Activated T-cell treated with anti-CD3 and anti-CD28 coated beads, Interleukin-2, amount 50 U/mL, for 72 hours (primary cell): ENCODE data around the gene KAT2B. TPM values are rescaled to one million over a fixed set of nuclear protein-coding genes. Genes with fewer than 3 reads are reported as not detected.
A peak's percentile ranks its signal among the peaks of the same experiment; 100 is the strongest.
"Not testable (repeated sequence)": the region's sequence is repeated elsewhere in the genome, so short reads cannot be mapped to it uniquely, and the experiment has no call there.

Experiments used
- ATAC-seq, 2 donors: fragments of 150-1000 bp; cut with Tn5 transposase; replicated peaks in 1 of 2; 2 replicates each; pipeline ENCODE4 v1.10.0; 2021; ENCODE audit warnings: moderate library complexity in 2 of 2, mild to moderate bottlenecking in 1 of 2
- DNase-seq, 2 donors: peaks; one replicate each; pipeline ENCODE4 v3.0.0; 2021 to 2022; ENCODE audit warnings: mixed read lengths in 1 of 2
- H3K27ac Mint-ChIP-seq: one replicate; pipeline ENCODE4 v1.8.0; 2022; ENCODE audit warnings: mild to moderate bottlenecking, moderate library complexity, mixed read lengths
- H3K27me3 Mint-ChIP-seq: one replicate; pipeline ENCODE4 v1.8.0; 2022; ENCODE audit warnings: low read depth, mixed read lengths
- H3K36me3 Mint-ChIP-seq, 2 donors: one replicate each; pipeline ENCODE4 v1.8.0; 2022; ENCODE audit warnings: mixed read lengths in 2 of 2, mild to moderate bottlenecking in 1 of 2; ENCODE audit not compliant: insufficient read depth in 2 of 2
- H3K4me1 Mint-ChIP-seq: one replicate; pipeline ENCODE4 v1.8.0; 2022; ENCODE audit warnings: low read depth, mixed read lengths
- H3K4me3 Mint-ChIP-seq, 2 donors: one replicate each; pipeline ENCODE4 v1.8.0; 2022; ENCODE audit warnings: mild to moderate bottlenecking in 2 of 2, mixed read lengths in 2 of 2, moderate library complexity in 2 of 2
- H3K9me3 Mint-ChIP-seq, 2 donors: one replicate each; pipeline ENCODE4 v1.8.0; 2022; ENCODE audit warnings: mixed read lengths in 2 of 2
- total RNA-seq, 2 donors: library from RNA; stranded (reverse); gene quantifications; one replicate each; pipeline ENCODE4 v1.2.3, GENCODE V29; 2022

Gene KAT2B
- total RNA-seq, result 10 to 100 TPM; 26.7 to 37.3 TPM

GRCh38 chr3:20039765-20040547 is at the start of gene KAT2B:
Gene KAT2B, plus strand, starts transcription at chr3:20040446. Its CDS starts 32 bp downstream, at chr3:20040478.
- peaks cover 53% of the 10 kb centered on the region for H3K4me1 Mint-ChIP-seq
- peak within 1 kb of the TSS; percentile 99 for H3K27ac Mint-ChIP-seq
- peak within 1 kb of the TSS; percentile 98 to 99 for H3K4me3 Mint-ChIP-seq
- H3K27me3 Mint-ChIP-seq, result no peaks in the 10 kb centered on the region
- no peaks in the 10 kb centered on the region for H3K36me3 Mint-ChIP-seq
- ATAC-seq (peak; percentile 72 to 79), DNase-seq (peak; percentile 85)
- H3K9me3 Mint-ChIP-seq, result no peaks in the 10 kb centered on the region

GRCh38 chr3:19994796-19995195 is 45.5 kb upstream of the KAT2B start:
- Mint-ChIP-seq H3K27ac (no peak overlapping the region), H3K4me3 (no peak overlapping the region), H3K4me1 (no peaks in the 10 kb centered on the region), H3K9me3 (peaks cover 0 to 6% of the 10 kb centered on the region in 2 donors), H3K36me3 (no peaks in the 10 kb centered on the region), H3K27me3 (no peaks in the 10 kb centered on the region)
- DNase-seq (no peak), ATAC-seq (no peak)

GRCh38 chr3:19997502-19997901 is 42.7 kb upstream of the KAT2B start:
- Mint-ChIP-seq H3K36me3 (no peaks in the 10 kb centered on the region), H3K4me1 (no peaks in the 10 kb centered on the region), H3K9me3 (peaks cover 0 to 6% of the 10 kb centered on the region in 2 donors), H3K27me3 (no peaks in the 10 kb centered on the region), H3K4me3 (no peak overlapping the region), H3K27ac (no peak overlapping the region)
- ATAC-seq (no peak), DNase-seq (no peak)

- Mint-ChIP-seq H3K27me3 (no peaks in the 10 kb centered on the region), H3K9me3 (peaks cover 0 to 3% of the 10 kb centered on the region in 2 donors), H3K27ac (no peak overlapping the region), H3K36me3 (no peaks in the 10 kb centered on the region), H3K4me3 (no peak overlapping the region), H3K4me1 (no peaks in the 10 kb centered on the region)
- DNase-seq (no peak), ATAC-seq (no peak)
Observed at GRCh38 chr3:20001932-20002331, 38.3 kb upstream of the KAT2B start.

DNA sequence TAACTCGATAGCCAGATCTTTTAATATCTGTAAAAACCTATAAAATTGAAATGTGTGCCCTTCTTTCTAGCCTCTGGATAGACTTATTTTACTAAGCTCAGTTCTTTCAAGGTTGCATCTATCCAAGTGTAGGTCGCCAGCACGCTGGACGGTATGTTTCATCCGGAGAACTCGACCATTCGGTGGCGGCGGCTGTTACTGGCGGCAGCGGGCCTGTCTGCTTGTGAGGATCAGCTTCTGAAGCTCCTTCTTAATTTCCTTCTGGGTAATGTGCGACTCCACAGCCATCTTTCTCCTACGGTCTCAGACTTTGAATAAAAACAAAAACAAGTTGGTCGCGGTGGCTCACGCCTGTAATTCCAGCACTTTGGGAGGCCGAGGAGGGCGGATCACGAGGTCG is 32.3 kb upstream of the KAT2B start:
- Mint-ChIP-seq H3K36me3 (no peaks in the 10 kb centered on the region), H3K27ac (no peak overlapping the region), H3K4me1 (no peaks in the 10 kb centered on the region), H3K9me3 (no peaks in the 10 kb centered on the region), H3K27me3 (no peaks in the 10 kb centered on the region), H3K4me3 (no peak overlapping the region)
- DNase-seq (no peak), ATAC-seq (no peak)

DNA sequence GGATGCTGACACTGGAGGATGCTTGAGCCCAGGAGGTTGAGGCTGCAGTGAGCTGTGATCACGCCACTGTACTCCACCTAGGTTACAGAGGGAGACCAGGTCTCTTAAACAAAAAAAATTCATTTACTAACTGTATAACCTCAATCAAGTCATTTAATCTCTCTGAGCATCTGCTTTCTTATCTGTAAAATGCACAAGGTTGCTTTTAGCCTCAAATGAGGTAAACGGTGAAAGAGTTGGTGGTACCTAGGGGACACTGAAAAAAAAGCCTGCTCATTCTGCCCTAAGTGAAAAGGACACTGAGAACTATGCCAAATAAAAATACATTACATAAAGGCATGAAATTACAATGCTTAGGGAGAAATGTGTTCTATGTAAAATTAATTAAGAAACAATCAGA is 31.6 kb upstream of the KAT2B start:
- no peak overlapping the region for H3K27ac Mint-ChIP-seq
- H3K36me3 Mint-ChIP-seq, result no peaks in the 10 kb centered on the region
- H3K4me3 Mint-ChIP-seq, result no peak overlapping the region
- no peaks in the 10 kb centered on the region for H3K9me3 Mint-ChIP-seq
- ATAC-seq (no peak), DNase-seq (no peak)
- H3K27me3 Mint-ChIP-seq, result no peaks in the 10 kb centered on the region
- H3K4me1 Mint-ChIP-seq, result no peaks in the 10 kb centered on the region

- H3K27me3 Mint-ChIP-seq, result no peaks in the 10 kb centered on the region
- no peak within 1 kb of the TSS for H3K27ac Mint-ChIP-seq
- no peaks in the 10 kb centered on the region for H3K9me3 Mint-ChIP-seq
- no peaks in the 10 kb centered on the region for H3K36me3 Mint-ChIP-seq
- no peaks in the 10 kb centered on the region for H3K4me1 Mint-ChIP-seq
- DNase-seq (no peak), ATAC-seq (no peak)
- H3K4me3 Mint-ChIP-seq, result no peak within 1 kb of the TSS
Observed at GRCh38 chr3:20012164-20012563, 28.1 kb upstream of the KAT2B start, which contains the start of gene PP2D1. Gene PP2D1, minus strand, starts transcription at chr3:20012264. Its CDS starts 192 bp downstream, at chr3:20012072.

DNA sequence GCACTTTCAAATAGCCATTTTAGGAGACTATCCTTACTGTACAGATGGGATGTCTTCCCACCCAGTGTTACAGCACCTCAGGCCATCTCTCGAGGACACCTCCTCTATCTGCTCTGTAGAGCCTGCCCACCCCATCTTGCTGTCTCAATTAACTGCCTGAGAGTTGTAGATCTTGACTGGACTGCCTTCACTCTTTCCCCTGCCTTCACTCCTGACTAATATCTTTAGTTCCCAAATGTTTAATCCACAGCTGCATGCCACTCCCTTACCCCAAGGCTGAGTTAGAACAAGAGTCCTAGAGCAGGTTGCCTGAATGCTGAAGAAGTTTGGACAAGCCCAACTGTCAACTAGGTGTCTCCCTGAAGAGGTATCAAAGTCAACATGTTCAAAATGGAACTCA is 26.9 kb upstream of the KAT2B start:
- no peaks in the 10 kb centered on the region for H3K36me3 Mint-ChIP-seq
- H3K27me3 Mint-ChIP-seq, result no peaks in the 10 kb centered on the region
- no peaks in the 10 kb centered on the region for H3K9me3 Mint-ChIP-seq
- ATAC-seq (no peak), DNase-seq (no peak)
- H3K4me1 Mint-ChIP-seq, result no peaks in the 10 kb centered on the region
- H3K27ac Mint-ChIP-seq, result no peak overlapping the region
- H3K4me3 Mint-ChIP-seq, result no peak overlapping the region

DNA sequence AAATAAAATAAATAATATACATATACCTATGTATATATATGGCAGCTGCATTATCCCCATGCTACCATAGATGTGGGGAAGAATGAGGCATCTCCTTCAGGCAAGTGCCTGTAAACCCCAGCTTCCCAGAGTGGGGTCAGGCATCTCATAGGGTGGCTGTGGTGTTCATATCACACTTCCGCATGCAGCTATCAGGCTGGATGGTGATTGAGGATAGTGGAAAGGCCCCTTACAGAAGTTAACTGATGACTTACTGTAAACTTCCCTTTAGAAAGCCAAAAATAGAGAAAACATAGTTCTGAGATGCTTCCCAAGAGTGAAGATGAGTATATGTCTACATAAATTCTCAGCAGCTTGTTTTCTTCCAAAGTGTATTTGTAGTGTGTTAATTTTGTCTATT is 24.7 kb upstream of the KAT2B start:
- DNase-seq (no peak), ATAC-seq (no peak)
- Mint-ChIP-seq H3K4me3 (no peak overlapping the region), H3K4me1 (no peaks in the 10 kb centered on the region), H3K27ac (no peak overlapping the region), H3K27me3 (no peaks in the 10 kb centered on the region), H3K9me3 (no peaks in the 10 kb centered on the region), H3K36me3 (no peaks in the 10 kb centered on the region)

GRCh38 chr3:20016076-20016475 is 24.2 kb upstream of the KAT2B start:
- H3K36me3 Mint-ChIP-seq, H3K9me3 Mint-ChIP-seq, H3K27me3 Mint-ChIP-seq, DNase-seq, H3K27ac Mint-ChIP-seq, H3K4me3 Mint-ChIP-seq, H3K4me1 Mint-ChIP-seq, ATAC-seq: not testable (repeated sequence)

GRCh38 chr3:20022954-20023622 is 17.2 kb upstream of the KAT2B start:
- ATAC-seq, result no peak
- Mint-ChIP-seq H3K36me3 (no peaks in the 10 kb centered on the region), H3K27me3 (no peaks in the 10 kb centered on the region)

DNA sequence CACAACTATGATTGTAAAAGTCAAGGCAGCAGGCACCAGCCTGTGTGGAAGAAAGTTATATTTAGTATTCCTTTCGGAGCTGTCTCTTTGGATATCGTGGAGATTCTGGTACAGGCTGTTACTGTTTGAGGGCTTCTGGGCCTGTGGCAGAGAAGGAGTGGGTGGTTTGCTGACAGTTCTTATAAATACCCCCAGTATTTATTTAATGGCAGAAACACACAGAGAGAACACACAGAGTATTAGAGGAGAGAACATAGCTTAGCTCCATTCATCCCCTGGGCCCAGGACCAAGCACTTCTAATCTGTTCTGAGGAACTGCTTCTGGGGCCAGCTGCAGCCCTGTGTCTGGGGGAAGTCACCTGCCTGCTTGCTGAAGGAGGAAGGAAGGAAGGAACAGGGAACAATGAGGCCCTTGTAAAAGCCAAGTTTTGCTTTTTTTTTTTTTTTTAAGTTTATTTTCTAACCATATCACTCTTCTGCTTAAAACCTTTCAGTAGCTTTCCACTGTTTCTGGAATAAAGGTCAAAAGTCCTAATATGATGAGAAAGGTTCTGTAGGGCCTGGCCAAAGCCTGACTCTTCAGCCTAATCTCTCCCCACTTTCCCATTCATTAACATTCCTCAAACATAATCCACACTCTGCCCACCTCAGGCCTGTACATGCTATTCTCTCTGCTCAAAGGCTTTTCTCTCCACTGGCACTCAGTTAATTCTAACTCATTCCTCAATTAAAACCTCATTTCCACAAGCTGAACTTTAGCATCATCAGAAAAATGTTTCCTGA is 16.4 kb upstream of the KAT2B start:
- Mint-ChIP-seq H3K27ac (no peak overlapping the region), H3K4me1 (no peaks in the 10 kb centered on the region)
- no peak for ATAC-seq

More at GRCh38 chr3:20022954-20023622, 17.2 kb upstream of the KAT2B start:
- Mint-ChIP-seq H3K4me1 (no peaks in the 10 kb centered on the region), H3K9me3 (no peaks in the 10 kb centered on the region), H3K27ac (no peak overlapping the region), H3K4me3 (no peak overlapping the region)
- no peak for DNase-seq

GRCh38 chr3:20027136-20027535 is 13.1 kb upstream of the KAT2B start:
- no peaks in the 10 kb centered on the region for H3K4me1 Mint-ChIP-seq
- DNase-seq, result no peak
- H3K36me3 Mint-ChIP-seq, result no peaks in the 10 kb centered on the region
- no peaks in the 10 kb centered on the region for H3K27me3 Mint-ChIP-seq
- H3K27ac Mint-ChIP-seq, result no peak overlapping the region
- H3K4me3 Mint-ChIP-seq, result no peak overlapping the region
- ATAC-seq, result no peak
- no peaks in the 10 kb centered on the region for H3K9me3 Mint-ChIP-seq

More for the DNA sequence above, 16.4 kb upstream of the KAT2B start:
- Mint-ChIP-seq H3K27me3 (no peaks in the 10 kb centered on the region), H3K4me3 (no peak overlapping the region), H3K9me3 (no peaks in the 10 kb centered on the region), H3K36me3 (no peaks in the 10 kb centered on the region)
- DNase-seq, result no peak
